Measurements from ENCODE around the gene ZMYND10.

ZMYND10 gene

DNA sequence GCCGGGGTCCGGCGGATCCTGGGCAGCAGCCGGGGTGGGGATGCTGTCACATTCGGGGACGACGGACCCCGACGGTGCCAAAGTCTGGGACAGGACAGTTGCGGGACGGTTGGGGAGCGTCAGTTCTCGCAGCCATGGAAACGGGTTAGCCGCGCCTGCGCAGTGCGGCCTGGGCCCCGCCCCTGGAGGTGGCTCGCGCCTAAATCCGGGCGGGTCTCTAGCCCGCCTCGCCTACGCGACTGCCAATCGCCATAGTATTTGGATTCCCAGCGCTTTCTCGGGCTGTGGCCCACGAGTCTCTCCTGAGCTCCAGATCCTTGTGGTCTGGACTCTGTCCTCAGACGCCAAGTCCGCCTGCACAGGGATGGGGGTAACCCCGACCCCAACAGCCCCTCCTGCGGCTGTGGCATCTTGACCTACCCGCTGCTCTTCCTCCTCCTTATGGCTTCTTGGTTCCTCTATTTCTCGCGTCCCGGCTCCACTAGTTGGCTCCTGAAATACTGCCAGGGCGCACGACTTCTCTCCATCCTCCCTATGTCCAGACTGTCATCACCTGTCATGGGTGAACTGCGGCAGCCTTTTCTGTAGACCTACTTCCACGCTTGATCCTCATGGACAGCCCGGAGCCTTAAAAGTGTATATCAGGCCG is at the start of gene ZMYND10:
ZMYND10 (minus strand) TSS at position 147 of the 649 bp plus-strand sequence. CDS start 153 bp downstream, outside the sequence.
- peak within 1 kb of the TSS; percentile 40 for H3K4me3 ChIP-seq (replicated peaks; ENCODE audit: low read depth, low read length)
- no peak for DNase-seq (ENCODE audit: extremely low read depth, low read depth)
- TF ChIP-seq, protein P1, sequence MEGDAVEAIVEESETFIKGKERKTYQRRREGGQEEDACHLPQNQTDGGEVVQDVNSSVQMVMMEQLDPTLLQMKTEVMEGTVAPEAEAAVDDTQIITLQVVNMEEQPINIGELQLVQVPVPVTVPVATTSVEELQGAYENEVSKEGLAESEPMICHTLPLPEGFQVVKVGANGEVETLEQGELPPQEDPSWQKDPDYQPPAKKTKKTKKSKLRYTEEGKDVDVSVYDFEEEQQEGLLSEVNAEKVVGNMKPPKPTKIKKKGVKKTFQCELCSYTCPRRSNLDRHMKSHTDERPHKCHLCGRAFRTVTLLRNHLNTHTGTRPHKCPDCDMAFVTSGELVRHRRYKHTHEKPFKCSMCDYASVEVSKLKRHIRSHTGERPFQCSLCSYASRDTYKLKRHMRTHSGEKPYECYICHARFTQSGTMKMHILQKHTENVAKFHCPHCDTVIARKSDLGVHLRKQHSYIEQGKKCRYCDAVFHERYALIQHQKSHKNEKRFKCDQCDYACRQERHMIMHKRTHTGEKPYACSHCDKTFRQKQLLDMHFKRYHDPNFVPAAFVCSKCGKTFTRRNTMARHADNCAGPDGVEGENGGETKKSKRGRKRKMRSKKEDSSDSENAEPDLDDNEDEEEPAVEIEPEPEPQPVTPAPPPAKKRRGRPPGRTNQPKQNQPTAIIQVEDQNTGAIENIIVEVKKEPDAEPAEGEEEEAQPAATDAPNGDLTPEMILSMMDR (IDR thresholded peaks at IDR 0.05; ENCODE audit: low read depth, low read length, missing control alignments) = no peak

DNA sequence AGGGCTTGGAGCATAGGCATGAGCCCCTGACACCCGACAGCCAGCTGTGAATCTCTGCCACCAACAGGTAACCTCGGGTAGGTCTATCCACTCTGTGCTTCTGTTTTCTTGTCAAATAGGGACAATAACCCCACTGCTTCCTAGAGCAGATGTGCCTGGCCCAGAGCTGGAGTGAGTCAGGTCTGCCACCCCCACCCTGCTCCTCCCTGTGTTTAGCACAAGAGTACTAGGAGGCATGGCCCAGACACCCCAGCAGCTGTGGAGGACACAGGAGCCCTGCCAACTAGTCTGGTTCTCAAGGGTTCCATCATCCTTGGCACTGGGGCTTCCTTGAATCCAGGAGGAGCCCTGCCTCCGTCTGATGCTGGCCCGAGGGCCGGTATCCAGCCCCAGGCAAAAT is 47.5 kb upstream of the ZMYND10 start:
- H3K4me3 ChIP-seq (replicated peaks; ENCODE audit: low read depth, low read length) = no peak overlapping the region
- TF ChIP-seq, protein P1 (IDR thresholded peaks at IDR 0.05; ENCODE audit: low read depth, low read length, missing control alignments) = no peak
- DNase-seq (ENCODE audit: extremely low read depth, low read depth) = no peak

DNA sequence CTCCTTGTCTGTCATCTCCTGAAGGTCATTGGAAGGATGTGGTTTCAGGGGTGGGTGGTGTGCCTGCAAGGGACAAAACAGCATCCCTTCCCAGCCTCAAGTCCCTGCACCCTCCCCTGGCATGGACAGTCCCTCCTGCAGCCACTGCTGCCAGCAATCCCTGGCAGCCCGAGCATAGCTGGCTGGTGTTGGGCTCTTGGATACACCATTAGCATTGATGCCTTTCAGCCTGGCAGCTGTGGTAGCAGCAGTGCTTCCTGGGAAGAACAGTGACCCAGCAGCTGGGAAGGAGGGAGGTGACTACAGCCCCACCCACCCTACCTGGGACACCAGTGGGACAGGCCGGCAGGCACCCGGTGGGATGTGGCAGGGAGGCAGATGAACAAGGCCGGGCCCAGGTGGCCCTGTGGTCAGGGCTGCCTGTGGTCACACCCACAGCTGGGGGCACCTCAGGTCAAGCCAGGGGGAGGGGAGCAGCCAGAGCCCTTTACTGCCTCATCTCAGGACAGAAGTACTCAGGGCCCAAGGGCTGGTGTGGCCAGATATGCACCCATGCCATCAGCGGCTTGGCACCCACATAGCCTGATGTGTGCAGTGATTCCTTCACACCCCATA is 46.7 kb upstream of the ZMYND10 start:
- no peak for DNase-seq (ENCODE audit: extremely low read depth, low read depth)
- TF ChIP-seq, protein P1 (IDR thresholded peaks at IDR 0.05; ENCODE audit: low read depth, low read length, missing control alignments) = no peak

DNA sequence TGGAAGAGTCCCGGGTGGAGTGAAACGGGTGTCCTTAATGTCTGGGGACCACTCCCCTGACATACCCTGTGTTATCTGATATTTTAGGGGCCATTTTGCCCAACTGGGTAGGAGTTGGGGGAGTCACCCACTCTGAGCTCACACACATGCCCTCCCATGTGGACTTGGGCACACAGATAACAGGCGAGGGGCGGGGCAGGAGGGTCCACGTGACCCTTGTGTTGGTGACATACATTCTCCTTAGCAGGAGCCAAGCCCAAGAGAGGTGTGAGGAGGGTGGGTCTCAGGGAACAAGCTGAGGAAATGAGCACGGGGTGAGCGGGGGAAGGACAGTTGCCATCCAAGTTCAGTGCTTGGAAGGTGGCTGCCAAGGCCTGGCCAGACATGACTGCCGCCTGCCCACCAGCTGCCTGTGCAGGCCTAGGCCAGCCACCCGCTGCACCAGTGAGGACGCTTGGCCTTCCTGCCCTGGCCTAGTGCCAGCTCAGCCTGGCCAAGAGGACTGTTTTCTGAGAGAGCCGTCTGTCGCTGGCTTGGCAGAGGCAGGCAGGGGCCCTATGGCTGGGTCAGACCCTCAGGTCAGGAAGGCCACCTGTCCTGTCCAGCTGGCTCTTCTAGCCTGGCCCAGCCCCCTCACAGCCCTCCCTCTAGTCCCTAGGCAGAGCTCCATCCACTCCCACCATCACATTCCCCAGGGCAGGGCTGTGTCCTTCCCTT is 45.1 kb upstream of the ZMYND10 start:
- DNase-seq (ENCODE audit: extremely low read depth, low read depth) = no peak
- TF ChIP-seq, protein P1 (IDR thresholded peaks at IDR 0.05; ENCODE audit: low read depth, low read length, missing control alignments) = no peak

More for the DNA sequence above, 46.7 kb upstream of the ZMYND10 start:
- no peak overlapping the region for H3K4me3 ChIP-seq (replicated peaks; ENCODE audit: low read depth, low read length)

DNA sequence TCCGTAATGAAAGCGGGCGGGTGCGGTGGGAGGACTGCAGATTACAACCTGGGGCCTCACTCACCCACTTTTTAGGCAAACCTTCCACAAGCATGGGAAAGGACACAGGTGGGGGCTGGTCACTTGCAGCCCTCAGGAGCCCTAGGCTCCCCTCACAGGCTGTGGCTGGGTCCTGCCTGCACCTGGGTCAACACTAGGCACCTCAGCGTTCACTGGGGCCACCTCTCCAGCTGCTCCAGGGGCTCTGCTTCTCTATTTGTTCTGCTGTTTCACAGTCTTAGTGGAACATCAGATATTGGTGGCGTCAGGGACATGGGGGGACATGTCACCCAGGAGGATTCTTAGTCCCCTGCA is 43.9 kb upstream of the ZMYND10 start:
- TF ChIP-seq, protein P1 (IDR thresholded peaks at IDR 0.05; ENCODE audit: low read depth, low read length, missing control alignments) = no peak
- no peak overlapping the region for H3K4me3 ChIP-seq (replicated peaks; ENCODE audit: low read depth, low read length)

More for the DNA sequence above, 45.1 kb upstream of the ZMYND10 start:
- H3K4me3 ChIP-seq (replicated peaks; ENCODE audit: low read depth, low read length) = no peak overlapping the region

DNA sequence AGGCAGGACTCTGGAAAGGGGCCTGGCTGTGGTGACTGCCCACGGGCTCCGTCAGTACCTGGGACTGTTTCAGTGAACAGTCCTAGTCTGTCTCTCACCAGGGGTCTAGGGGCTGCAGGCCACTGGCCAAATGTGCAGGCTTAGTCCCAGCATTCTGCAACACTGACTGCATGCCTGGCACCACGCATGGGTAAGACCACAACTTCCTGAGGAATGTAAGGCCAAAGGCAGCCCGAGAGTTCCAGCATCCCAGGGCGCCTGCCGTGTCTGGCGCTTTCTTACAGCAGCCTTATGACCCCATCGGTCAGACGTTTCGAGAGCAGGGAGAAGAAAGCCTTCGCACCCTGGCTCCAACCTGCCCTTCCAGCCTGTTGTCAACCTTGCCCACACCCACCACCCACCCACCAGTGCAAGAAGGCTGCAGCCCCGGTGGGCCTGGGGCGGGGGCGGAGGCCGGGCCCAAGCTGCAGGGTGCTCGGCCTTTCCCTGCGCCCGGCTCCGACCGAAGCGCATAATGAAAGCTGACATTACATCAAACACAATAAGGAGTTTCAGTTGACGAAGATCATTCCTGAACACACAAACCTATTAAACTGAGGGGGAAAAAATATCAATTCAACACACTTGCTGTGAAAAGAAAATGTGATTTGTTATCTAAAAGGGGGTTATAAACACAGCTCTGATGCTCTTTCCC is 43.3 kb upstream of the ZMYND10 start:
- TF ChIP-seq, protein P1 (IDR thresholded peaks at IDR 0.05; ENCODE audit: low read depth, low read length, missing control alignments) = no peak
- no peak for DNase-seq (ENCODE audit: extremely low read depth, low read depth)
- H3K4me3 ChIP-seq (replicated peaks; ENCODE audit: low read depth, low read length) = no peak overlapping the region

More for the DNA sequence above, 43.9 kb upstream of the ZMYND10 start:
- DNase-seq (ENCODE audit: extremely low read depth, low read depth) = no peak

Measured in HFF-Myc (cell line).